Heart right ventricle (tissue), 16 donors: ENCODE measurements around the gene LYPD6B. TPM values are rescaled to one million over a fixed set of nuclear protein-coding genes. Genes with fewer than 3 reads are reported as not detected.

ENCODE experiments used
- ATAC-seq, 8 donors: fragments of 200-7000 bp; cut with Tn5 transposase; one replicate each; pipeline ENCODE4 v1.9.1; 2020; ENCODE audit warnings: mild to moderate bottlenecking in 8 of 8, moderate library complexity in 8 of 8, moderate number of reproducible peaks in 1 of 8
- DNase-seq, 2 donors: peaks; one replicate each; pipeline ENCODE4 v3.0.0-alpha.2; 2020
- H3K27ac ChIP-seq, 10 donors: fragments of 200-600 bp; sonication (generic) in 2 of 10; one replicate each; pipeline versions ENCODE4 v1.5.0 to v1.8.0; 2020 to 2022; ENCODE audit warnings: mild to moderate bottlenecking in 3 of 10
- H3K27me3 ChIP-seq, 7 donors: fragments of 200-600 bp; one replicate each; pipeline ENCODE4 v1.8.0; 2021 to 2022; ENCODE audit warnings: mild to moderate bottlenecking in 2 of 7
- H3K36me3 ChIP-seq, 9 donors: fragments of 200-600 bp; sonication (generic) in 1 of 9; one replicate each; pipeline versions ENCODE4 v1.5.0 to v1.8.0; 2020 to 2022; ENCODE audit warnings: mild to moderate bottlenecking in 2 of 9
- H3K4me1 ChIP-seq, 9 donors: fragments of 200-600 bp; sonication (generic) in 1 of 9; one replicate each; pipeline versions ENCODE4 v1.5.0 to v1.8.0; 2020 to 2022; ENCODE audit warnings: mild to moderate bottlenecking in 4 of 9
- H3K4me3 ChIP-seq, 10 donors: fragments of 200-600 bp; sonication (generic) in 2 of 10; one replicate each; pipeline versions ENCODE4 v1.5.0 to v1.8.0; 2020 to 2022; ENCODE audit warnings: mild to moderate bottlenecking in 7 of 10, moderate library complexity in 2 of 10
- H3K9me3 ChIP-seq, 11 donors: fragments of 200-600 bp in 10 of 11; sonication (generic) in 2 of 11; one replicate each; pipeline versions ENCODE4 v1.5.0 to v1.8.0; 2013 to 2022; ENCODE audit warnings: mild to moderate bottlenecking in 2 of 11, control low read depth in 1 of 11, moderate library complexity in 1 of 11
- CTCF ChIP-seq, 9 donors: fragments of 200-600 bp; sonication (generic) in 2 of 9; IDR thresholded peaks; one replicate each; pipeline versions ENCODE4 v1.5.0 to v1.8.0; 2021 to 2022; ENCODE audit warnings: antibody characterized with exemption in 9 of 9, mild to moderate bottlenecking in 5 of 9, moderate library complexity in 1 of 9
- WGBS, 2 donors: extraction: QIAGEN DNeasy Blood & Tissue Kit; methylation state at CpG; one replicate each; pipeline ENCODE4 v1.1.7; 2013; ENCODE audit warnings: inconsistent platforms in 1 of 2; 5-methylcytosine and 5-hydroxymethylcytosine counted together
- intact Hi-C, 10 donors: fragments of 100-400 bp; cut with DNase I; formaldehyde crosslinking; loops; one replicate each; pipeline versions ENCODE4 v1.11.1 to v1.14.2; 2022
- polyA plus RNA-seq, 2 donors: library from polyadenylated mRNA; stranded (reverse); fragments of 200-250 nt; gene quantifications; one replicate each; pipeline ENCODE4 v1.2.3, GENCODE V29; 2013
- total RNA-seq, 10 donors: library from RNA; stranded (reverse); fragmentation: NEBNext Ultra II Directional in 3 of 10; extraction: Animal tissue kit (Norgen Biotek cat#: 25700) in 3 of 10; gene quantifications; one replicate each; pipeline versions ENCODE4 v1.2.1 to v1.2.4, GENCODE V29; 2021 to 2023
- donor health status: Arrhythmogenic right ventricular cardiomyopathy.
- donor health status: ischemic (EF 13 %, LVEDD 7.1; RV severe dilation, severe dysfunction).
- donor health status: healthy with polysubstance abuse.
- donor health status: DM: no; HTN: yes; CAD: no.
- donor health status: DM: no; HTN: no; CAD: no.
- donor health status: ischemic (EF 25% LVEDD 6.9; RV normal size, moderate dysfunction).
- donor health status: ischemic (EF 25% LVEDD 5.7; RV mildly dilated, moderate dysfunction).
- donor health status: healthy.
- donor health status: DM: yes; HTN: yes; CAD: no.
- donor health status: Ischemic cardiomyopathy.
- donor health status: ischemic (EF 35%, LVEDD 5.7; RV mildly dilated, moderate dysfunction).
- donor health status: nonischemic (EF 11% LVEDD 7.7; RV severe dilation, severe dysfunction).
- donor health status: DM: yes; HTN: yes; CAD: no.
- donor health status: PGD.
- donor health status: ischemic (EF 29% LVEDD 5.4; RV normal size, mild dysfunction).
- donor health status: nonischemic (EF 23%, LVEDD 6.1; RV moderate dilation, normal function).

The LYPD6B gene
- total and polyA plus RNA-seq, 12 donors: 0.21 TPM; not detected in 11

- Histone ChIP-seq H3K27me3 (peaks cover 7 to 55% (median 42%) of the 10 kb centered on the region in 7 donors), H3K4me3 (no peak overlapping the region), H3K36me3 (no peaks in the 10 kb centered on the region), H3K27ac (no peak overlapping the region), H3K9me3 (peaks cover 0 to 11% (median 4%) of the 10 kb centered on the region in 11 donors), H3K4me1 (peaks cover 0 to 3% (median 0%) of the 10 kb centered on the region in 9 donors)
- ATAC-seq: no peak
- 67 to 68% methylated on average over 7 of the region's 7 CpGs for WGBS, 2 donors
- intact Hi-C loops: no loop called here
- no peak for DNase-seq
- peak in 4 of 9 donors; percentile 15 to 51 (median 24) for TF ChIP-seq CTCF (IDR thresholded peaks at IDR 0.05)
Measured at GRCh38 chr2:149040451-149040850, 2.0 kb downstream of the LYPD6B start.

GRCh38 chr2:149041482-149041881 lies 3.0 kb downstream of the LYPD6B start:
- TF ChIP-seq CTCF (IDR thresholded peaks at IDR 0.05): no peak

GRCh38 chr2:149042881-149043280 lies 4.4 kb downstream of the LYPD6B start:
- no peak overlapping the region for H3K27ac ChIP-seq
- H3K4me1 ChIP-seq: peaks cover 0 to 3% (median 0%) of the 10 kb centered on the region in 9 donors
- H3K9me3 ChIP-seq: peaks cover 0 to 35% (median 8%) of the 10 kb centered on the region in 11 donors
- 79 to 80% methylated on average over 1 of the region's 1 CpG for WGBS, 2 donors
- H3K36me3 ChIP-seq: no peaks in the 10 kb centered on the region
- DNase-seq: no peak
- H3K27me3 ChIP-seq: peaks cover 7 to 36% (median 22%) of the 10 kb centered on the region in 7 donors
- no peak for TF ChIP-seq CTCF (IDR thresholded peaks at IDR 0.05)
- ATAC-seq: no peak
- H3K4me3 ChIP-seq: no peak overlapping the region
- intact Hi-C loops: no loop called here

More at GRCh38 chr2:149041482-149041881, 3.0 kb downstream of the LYPD6B start:
- intact Hi-C loops: no loop called here
- WGBS, 2 donors: 94 to 97% methylated on average over 1 of the region's 1 CpG
- no peak overlapping the region for H3K4me3 ChIP-seq
- peaks cover 0 to 21% (median 4%) of the 10 kb centered on the region in 11 donors for H3K9me3 ChIP-seq
- peaks cover 7 to 50% (median 36%) of the 10 kb centered on the region in 7 donors for H3K27me3 ChIP-seq
- ATAC-seq: no peak
- no peak for DNase-seq
- H3K36me3 ChIP-seq: no peaks in the 10 kb centered on the region
- peaks cover 0 to 3% (median 0%) of the 10 kb centered on the region in 9 donors for H3K4me1 ChIP-seq
- H3K27ac ChIP-seq: no peak overlapping the region

- 28 to 40% methylated on average over 1 of the region's 1 CpG for WGBS, 2 donors
- intact Hi-C loops: no loop called here
- ATAC-seq: no peak
Measured at GRCh38 chr2:149044500-149044899, 6.0 kb downstream of the LYPD6B start.

More at GRCh38 chr2:149044500-149044899, 6.0 kb downstream of the LYPD6B start:
- no peak for DNase-seq
- H3K27me3 ChIP-seq: peaks cover 0 to 20% (median 10%) of the 10 kb centered on the region in 7 donors
- no peak for TF ChIP-seq CTCF (IDR thresholded peaks at IDR 0.05)
- H3K4me1 ChIP-seq: no peaks in the 10 kb centered on the region
- H3K4me3 ChIP-seq: no peak overlapping the region
- H3K27ac ChIP-seq: no peak overlapping the region
- H3K9me3 ChIP-seq: peaks cover 0 to 38% (median 8%) of the 10 kb centered on the region in 11 donors
- H3K36me3 ChIP-seq: no peaks in the 10 kb centered on the region
